ENCODE results near the gene MGAT5.

GRCh38 chr2:134405611-134406081 lies 151.8 kb downstream of the MGAT5 start:
- TF ChIP-seq, protein P1, sequence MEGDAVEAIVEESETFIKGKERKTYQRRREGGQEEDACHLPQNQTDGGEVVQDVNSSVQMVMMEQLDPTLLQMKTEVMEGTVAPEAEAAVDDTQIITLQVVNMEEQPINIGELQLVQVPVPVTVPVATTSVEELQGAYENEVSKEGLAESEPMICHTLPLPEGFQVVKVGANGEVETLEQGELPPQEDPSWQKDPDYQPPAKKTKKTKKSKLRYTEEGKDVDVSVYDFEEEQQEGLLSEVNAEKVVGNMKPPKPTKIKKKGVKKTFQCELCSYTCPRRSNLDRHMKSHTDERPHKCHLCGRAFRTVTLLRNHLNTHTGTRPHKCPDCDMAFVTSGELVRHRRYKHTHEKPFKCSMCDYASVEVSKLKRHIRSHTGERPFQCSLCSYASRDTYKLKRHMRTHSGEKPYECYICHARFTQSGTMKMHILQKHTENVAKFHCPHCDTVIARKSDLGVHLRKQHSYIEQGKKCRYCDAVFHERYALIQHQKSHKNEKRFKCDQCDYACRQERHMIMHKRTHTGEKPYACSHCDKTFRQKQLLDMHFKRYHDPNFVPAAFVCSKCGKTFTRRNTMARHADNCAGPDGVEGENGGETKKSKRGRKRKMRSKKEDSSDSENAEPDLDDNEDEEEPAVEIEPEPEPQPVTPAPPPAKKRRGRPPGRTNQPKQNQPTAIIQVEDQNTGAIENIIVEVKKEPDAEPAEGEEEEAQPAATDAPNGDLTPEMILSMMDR (IDR thresholded peaks at IDR 0.05; ENCODE audit: low read depth, low read length), result no peak
- TF ChIP-seq EZH2phosphoT487 (IDR thresholded peaks at IDR 0.05; ENCODE audit: low read depth), result no peak

Data from OCI-LY3 (cell line).